Tibial artery (tissue), 4 donors: ENCODE results near the gene GUCD1.
"Not testable (repeated sequence)": the region's sequence is repeated elsewhere in the genome, so short reads cannot be mapped to it uniquely, and the experiment has no call there.

Experiments used
- DNase-seq, 2 donors: peaks; one replicate each; pipeline ENCODE4 v3.0.0-alpha.2; 2019
- H3K27ac ChIP-seq, 2 donors: fragments of 200-600 bp; sonication (generic) in 1 of 2; 1 replicate in 1 of 2; 2 replicates in 1 of 2; pipeline ENCODE4 v1.5.1; 2018 to 2019; ENCODE audit warnings: mild to moderate bottlenecking in 1 of 2
- H3K27me3 ChIP-seq, 2 donors: fragments of 200-600 bp; sonication (generic) in 1 of 2; one replicate each; pipeline versions ENCODE4 v1.5.1 to v1.6.0; 2016 to 2019
- H3K36me3 ChIP-seq, 3 donors: fragments of 200-600 bp; sonication (generic) in 2 of 3; one replicate each; pipeline ENCODE4 v1.5.1; 2016 to 2019; ENCODE audit warnings: mild to moderate bottlenecking in 2 of 3
- H3K4me1 ChIP-seq, 4 donors: fragments of 200-600 bp; sonication (generic) in 2 of 4; 1 replicate in 3 of 4; 2 replicates in 1 of 4; pipeline ENCODE4 v1.5.1; 2016 to 2019
- H3K4me3 ChIP-seq, 2 donors: fragments of 200-600 bp; sonication (generic) in 1 of 2; 1 replicate in 1 of 2; 2 replicates in 1 of 2; pipeline ENCODE4 v1.5.1; 2018 to 2019; ENCODE audit warnings: mild to moderate bottlenecking in 2 of 2
- H3K9me3 ChIP-seq, 3 donors: fragments of 200-600 bp; sonication (generic) in 1 of 3; one replicate each; pipeline ENCODE4 v1.5.1; 2016 to 2019
- CTCF ChIP-seq, 2 experiments: fragments of 200-600 bp in 1 of 2; fragments of 450-650 bp in 1 of 2; IDR thresholded peaks; one replicate each; pipeline ENCODE4 v1.5.1; 2017 to 2019; ENCODE audit warnings: antibody characterized with exemption in 2 of 2, mild to moderate bottlenecking in 1 of 2, moderate library complexity in 1 of 2
- intact Hi-C: fragments of 100-400 bp; cut with DNase I; formaldehyde crosslinking; loops from one replicate; pipeline ENCODE4 v1.15.0; 2023; ENCODE audit warnings: low total_unique reads

GUCD1 gene

DNA sequence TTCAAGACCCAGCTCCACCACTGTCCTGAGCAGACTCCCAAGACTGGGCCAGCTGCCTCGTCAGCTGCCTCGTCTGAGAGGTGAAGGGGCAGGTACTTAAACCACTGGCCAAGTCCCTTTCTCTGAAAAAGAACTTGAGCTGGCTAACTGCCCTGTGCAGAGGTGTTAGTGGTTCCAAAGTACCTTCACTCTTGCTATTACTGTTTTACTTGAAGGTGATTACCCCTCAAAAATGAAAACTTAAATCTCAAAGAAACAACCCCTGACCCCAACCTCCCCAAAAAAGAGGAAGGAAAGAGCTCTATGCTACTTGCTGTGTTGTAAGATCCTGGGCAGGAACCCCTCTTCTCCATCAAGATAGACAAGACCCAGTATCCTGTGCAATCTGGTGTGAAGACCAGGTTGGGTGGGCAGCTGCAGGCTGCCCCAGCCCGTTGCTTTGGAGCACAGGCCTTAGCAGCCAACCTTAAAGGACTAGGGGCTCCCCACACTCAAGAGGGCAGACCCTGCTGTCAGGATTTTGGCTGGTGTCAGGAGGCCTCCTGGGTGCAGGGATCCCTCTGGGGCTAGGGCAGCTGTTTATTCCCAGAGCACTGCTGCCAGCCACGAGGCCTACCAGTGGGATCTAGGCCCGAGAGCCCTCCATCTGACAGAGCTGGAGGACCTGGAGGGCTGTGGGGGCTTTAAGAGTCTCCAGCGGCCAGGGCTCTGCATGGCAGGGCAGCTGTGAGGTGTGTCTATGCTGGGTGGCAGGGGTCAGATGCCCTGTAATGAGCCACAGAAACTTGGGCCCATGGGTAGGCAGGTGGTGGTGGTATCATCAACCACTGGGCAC is 13.0 kb downstream of the GUCD1 start:
- no peak for TF ChIP-seq CTCF (IDR thresholded peaks at IDR 0.05)
- Histone ChIP-seq H3K27me3 (no peaks in the 10 kb centered on the region), H3K36me3 (peaks cover 37 to 71% (median 54%) of the 10 kb centered on the region in 3 donors)

DNA sequence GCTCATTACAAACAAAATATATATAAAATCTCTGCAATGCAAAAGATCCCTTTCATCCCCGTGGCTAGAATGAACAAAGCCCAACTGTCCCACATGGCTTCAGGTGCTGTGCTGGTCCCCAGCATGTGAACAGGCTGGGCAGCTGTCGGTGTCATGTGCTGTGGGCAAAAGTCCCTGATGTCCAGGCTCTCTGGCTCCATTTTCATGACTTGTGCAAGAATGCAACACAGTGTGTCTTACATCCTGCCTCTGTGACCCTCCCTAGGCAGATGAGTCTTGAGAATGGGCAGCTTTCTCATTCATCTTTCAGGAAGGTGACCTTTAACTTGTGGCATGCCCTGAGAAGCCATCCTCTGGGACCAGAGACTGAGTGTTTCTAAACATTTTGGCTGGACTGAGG is 14.5 kb downstream of the GUCD1 start:
- no peak for TF ChIP-seq CTCF (IDR thresholded peaks at IDR 0.05)
- H3K36me3 ChIP-seq, result peaks cover 29 to 62% (median 48%) of the 10 kb centered on the region in 3 donors
- intact Hi-C loops, result no loop called here

More for the DNA sequence above, 13.0 kb downstream of the GUCD1 start:
- peaks cover 0 to 30% (median 12%) of the 10 kb centered on the region in 4 donors for H3K4me1 ChIP-seq
- no peak for DNase-seq
- no peak overlapping the region for H3K27ac ChIP-seq
- intact Hi-C loops, result no loop called here
- no peaks in the 10 kb centered on the region for H3K9me3 ChIP-seq
- no peak overlapping the region for H3K4me3 ChIP-seq

DNA sequence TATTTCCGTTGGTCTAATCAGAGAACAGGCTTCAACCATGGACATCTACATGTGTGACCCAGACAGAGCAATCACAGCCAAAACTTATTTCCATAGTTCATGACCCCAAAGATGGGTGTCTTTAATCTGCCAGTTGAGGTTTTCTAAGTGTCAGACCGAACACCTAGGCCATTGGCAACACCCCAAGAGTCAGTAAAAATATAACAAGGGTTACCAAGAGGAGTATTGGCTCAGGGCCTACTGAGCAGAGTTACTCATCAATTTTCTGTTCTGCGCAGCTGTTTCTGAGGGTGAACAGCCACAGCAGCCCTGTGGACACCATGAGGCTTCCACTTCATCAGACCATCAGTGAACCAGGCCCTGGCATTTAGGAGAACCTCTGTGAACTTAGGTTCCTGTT is 18.8 kb downstream of the GUCD1 start:
- no peak overlapping the region for H3K27ac ChIP-seq
- no peaks in the 10 kb centered on the region for H3K4me1 ChIP-seq
- H3K27me3 ChIP-seq, result no peaks in the 10 kb centered on the region
- no peaks in the 10 kb centered on the region for H3K9me3 ChIP-seq
- no peak overlapping the region for H3K4me3 ChIP-seq
- intact Hi-C loops, result no loop called here
- DNase-seq, result no peak
- H3K36me3 ChIP-seq, result peaks cover 11 to 25% (median 12%) of the 10 kb centered on the region in 3 donors
- no peak for TF ChIP-seq CTCF (IDR thresholded peaks at IDR 0.05)

More for the DNA sequence above, 14.5 kb downstream of the GUCD1 start:
- no peak for DNase-seq
- Histone ChIP-seq H3K9me3 (no peaks in the 10 kb centered on the region), H3K4me3 (no peak overlapping the region), H3K27ac (no peak overlapping the region), H3K27me3 (no peaks in the 10 kb centered on the region), H3K4me1 (peaks cover 0 to 29% (median 9%) of the 10 kb centered on the region in 4 donors)

DNA sequence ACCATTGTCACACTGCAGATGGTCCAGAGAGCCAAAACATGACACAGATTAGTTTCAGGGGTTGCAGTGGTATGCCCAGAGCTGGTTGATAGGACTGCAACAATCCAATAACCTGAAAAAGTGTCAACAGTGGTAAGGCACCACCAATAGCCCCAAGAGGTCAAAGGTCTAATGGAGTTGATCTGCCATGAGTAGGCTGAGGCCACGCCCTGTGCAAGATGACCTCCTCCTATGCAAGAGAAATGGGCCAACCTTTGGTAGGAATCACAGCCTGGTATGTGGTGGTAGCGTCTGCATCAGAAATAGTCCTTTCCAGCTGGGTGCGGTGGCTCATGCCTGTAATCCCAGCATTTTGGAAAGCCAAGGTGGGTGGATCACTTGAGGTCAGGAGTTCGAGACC is 19.6 kb downstream of the GUCD1 start:
- no peaks in the 10 kb centered on the region for H3K9me3 ChIP-seq
- no peak overlapping the region for H3K27ac ChIP-seq
- DNase-seq, result no peak
- H3K36me3 ChIP-seq, result peaks cover 3 to 17% (median 5%) of the 10 kb centered on the region in 3 donors
- H3K4me1 ChIP-seq, result no peaks in the 10 kb centered on the region
- no peaks in the 10 kb centered on the region for H3K27me3 ChIP-seq
- H3K4me3 ChIP-seq, result no peak overlapping the region
- no peak for TF ChIP-seq CTCF (IDR thresholded peaks at IDR 0.05)
- intact Hi-C loops, result no loop called here

DNA sequence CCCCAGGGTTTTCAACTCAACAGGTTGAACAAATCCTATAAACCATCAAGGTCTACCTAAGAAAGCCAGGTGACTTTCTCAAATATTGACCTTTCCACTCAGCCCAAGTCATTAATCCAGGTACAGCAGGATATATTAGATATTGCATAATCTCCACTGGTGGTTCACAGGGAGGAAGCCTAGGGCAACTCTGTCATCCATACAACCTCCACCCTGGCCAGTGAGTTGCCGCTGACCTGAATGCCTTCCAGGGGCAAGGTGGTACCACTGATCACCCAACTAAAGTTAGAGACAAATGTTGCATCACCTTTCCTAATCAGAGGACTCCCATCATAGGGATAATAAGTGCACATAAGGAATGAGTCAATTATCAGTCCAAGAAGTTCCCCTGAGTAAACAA is 22.9 kb downstream of the GUCD1 start:
- Histone ChIP-seq H3K27ac (no peak overlapping the region), H3K4me3 (no peak overlapping the region), H3K4me1 (no peaks in the 10 kb centered on the region), H3K9me3 (no peaks in the 10 kb centered on the region), H3K27me3 (no peaks in the 10 kb centered on the region), H3K36me3 (no peaks in the 10 kb centered on the region)
- no peak for TF ChIP-seq CTCF (IDR thresholded peaks at IDR 0.05)
- DNase-seq, result no peak
- intact Hi-C loops, result no loop called here

- H3K4me1 ChIP-seq, H3K27ac ChIP-seq, H3K4me3 ChIP-seq, H3K36me3 ChIP-seq, intact Hi-C loops, H3K9me3 ChIP-seq, H3K27me3 ChIP-seq, DNase-seq: not testable (repeated sequence)
These were observed 24.0 kb downstream of the GUCD1 start for GRCh38 chr22:24530968-24531367.
